Neuronal stem cell (in vitro differentiated cells): ENCODE measurements around the gene IFT43.

Experiments used
- DNase-seq: peaks from one replicate; pipeline ENCODE4 v3.0.0-alpha.2; 2013; ENCODE audit warnings: low spot score
- H2AFZ ChIP-seq: one replicate; pipeline ENCODE4 v1.6.1; 2013; ENCODE audit warnings: mild to moderate bottlenecking, low read length, inconsistent platforms
- H2AK5ac ChIP-seq: 2 replicates; pipeline ENCODE4 v1.6.1; 2013; ENCODE audit warnings: low read depth, mild to moderate bottlenecking, inconsistent platforms, low read length, moderate library complexity, mixed read lengths
- H2BK120ac ChIP-seq: 2 replicates; pipeline ENCODE4 v1.6.1; 2013; ENCODE audit warnings: low read depth, mild to moderate bottlenecking, inconsistent platforms, low read length, moderate library complexity, mixed read lengths
- H2BK12ac ChIP-seq: one replicate; pipeline ENCODE4 v1.6.1; 2013; ENCODE audit warnings: low read length, inconsistent platforms
- H2BK15ac ChIP-seq: 2 replicates; pipeline ENCODE4 v1.6.1; 2013; ENCODE audit warnings: mild to moderate bottlenecking, low read length, inconsistent platforms, mixed read lengths
- H2BK5ac ChIP-seq: one replicate; pipeline ENCODE4 v1.6.1; 2013; ENCODE audit warnings: inconsistent platforms, mild to moderate bottlenecking, low read length, moderate library complexity
- H3K14ac ChIP-seq: one replicate; pipeline ENCODE4 v1.6.1; 2013; ENCODE audit warnings: low read length, inconsistent platforms
- H3K18ac ChIP-seq: 2 replicates; pipeline ENCODE4 v1.6.1; 2013; ENCODE audit warnings: low read length, inconsistent platforms
- H3K23ac ChIP-seq: 2 replicates; pipeline ENCODE4 v1.6.1; 2013; ENCODE audit warnings: low read depth, mild to moderate bottlenecking, mixed read lengths, low read length, inconsistent platforms; ENCODE audit not compliant: poor library complexity
- H3K27ac ChIP-seq: replicated peaks from 3 replicates; pipeline ENCODE4 v1.5.1; 2013; ENCODE audit warnings: low read length, inconsistent platforms
- H3K27me3 ChIP-seq, 3 experiments: 2 replicates each; pipeline ENCODE4 v1.6.1; 2013; ENCODE audit warnings: low read length in 3 of 3, mild to moderate bottlenecking in 2 of 3, inconsistent platforms in 1 of 3, low read depth in 1 of 3, mixed read lengths in 1 of 3, moderate library complexity in 1 of 3; ENCODE audit not compliant: control insufficient read depth in 3 of 3, insufficient read depth in 3 of 3
- H3K36me3 ChIP-seq, 2 donors: replicated peaks in 1 of 2; 2 replicates each; pipeline ENCODE4 v1.6.1; 2013; ENCODE audit warnings: low read length in 2 of 2; ENCODE audit not compliant: control insufficient read depth in 2 of 2, insufficient read depth in 2 of 2
- H3K4ac ChIP-seq: 2 replicates; pipeline ENCODE4 v1.6.1; 2013; ENCODE audit warnings: inconsistent platforms, mild to moderate bottlenecking, low read length, moderate library complexity
- H3K4me1 ChIP-seq, 2 donors: 1 replicate in 1 of 2; 2 replicates in 1 of 2; pipeline ENCODE4 v1.6.1; 2013; ENCODE audit warnings: low read length in 2 of 2, low read depth in 1 of 2; ENCODE audit not compliant: control insufficient read depth in 2 of 2, insufficient read depth in 1 of 2
- H3K4me2 ChIP-seq: one replicate; pipeline ENCODE4 v1.6.1; 2013; ENCODE audit warnings: mild to moderate bottlenecking, low read length, inconsistent platforms; ENCODE audit not compliant: insufficient read depth, poor library complexity, severe bottlenecking
- H3K4me3 ChIP-seq, 2 donors: 2 replicates each; pipeline ENCODE4 v1.5.1; 2013; ENCODE audit warnings: low read length in 2 of 2, mild to moderate bottlenecking in 2 of 2, inconsistent platforms in 1 of 2, moderate library complexity in 1 of 2
- H3K79me1 ChIP-seq: one replicate; pipeline ENCODE4 v1.6.1; 2013; ENCODE audit warnings: low read depth, mild to moderate bottlenecking, inconsistent platforms, low read length, moderate library complexity
- H3K9ac ChIP-seq: one replicate; pipeline ENCODE4 v1.6.1; 2013; ENCODE audit warnings: mild to moderate bottlenecking, low read depth, low read length, inconsistent platforms; ENCODE audit not compliant: poor library complexity
- H3K9me3 ChIP-seq, 2 donors: replicated peaks in 1 of 2; 2 replicates each; pipeline versions ENCODE3 to v1.6.1; 2013; ENCODE audit warnings: low read length in 2 of 2, mild to moderate bottlenecking in 2 of 2, inconsistent platforms in 1 of 2, low read depth in 1 of 2, mixed read lengths in 1 of 2, moderate library complexity in 1 of 2; ENCODE audit not compliant: control insufficient read depth in 2 of 2, insufficient read depth in 1 of 2
- H4K8ac ChIP-seq: one replicate; pipeline ENCODE4 v1.6.1; 2013; ENCODE audit warnings: low read depth, mild to moderate bottlenecking, inconsistent platforms, low read length, moderate library complexity
- H4K91ac ChIP-seq: one replicate; pipeline ENCODE4 v1.6.1; 2013; ENCODE audit warnings: low read length, low read depth, mild to moderate bottlenecking, inconsistent platforms; ENCODE audit not compliant: poor library complexity
- WGBS, 2 donors: extraction: QIAGEN DNeasy Blood & Tissue Kit; methylation state at CpG; one replicate each; pipeline ENCODE4 v1.1.7; 2013; ENCODE audit warnings: missing lambda C conversion rate in 2 of 2, mixed read lengths in 1 of 2; ENCODE audit not compliant: insufficient read length in 2 of 2, insufficient replicate concordance in 1 of 2; ENCODE audit errors: extremely low coverage in 2 of 2; 5-methylcytosine and 5-hydroxymethylcytosine counted together

The IFT43 gene

DNA sequence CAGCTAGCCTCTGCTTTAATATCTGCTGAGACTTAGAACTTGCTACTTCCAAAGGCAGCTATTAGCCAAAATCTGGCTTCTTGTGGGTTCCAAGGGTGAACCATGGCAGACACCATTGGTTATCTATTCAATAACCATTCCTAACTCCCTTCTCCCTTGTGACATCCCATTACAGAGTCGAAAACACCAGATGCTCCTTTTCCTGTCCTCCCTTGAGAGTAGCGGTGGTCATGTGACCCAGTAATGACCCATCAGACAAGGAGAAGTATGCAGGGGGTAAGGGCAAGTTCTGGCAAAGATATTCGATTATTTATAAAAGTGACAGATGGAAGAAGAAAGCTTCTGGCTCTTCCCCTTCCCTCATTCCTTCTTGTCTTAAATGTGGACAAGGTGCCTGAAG, 23.9 kb upstream of the IFT43 start:
- no peaks in the 10 kb centered on the region for H3K27me3 ChIP-seq
- no peak overlapping the region for H3K27ac ChIP-seq
- no peak for DNase-seq

DNA sequence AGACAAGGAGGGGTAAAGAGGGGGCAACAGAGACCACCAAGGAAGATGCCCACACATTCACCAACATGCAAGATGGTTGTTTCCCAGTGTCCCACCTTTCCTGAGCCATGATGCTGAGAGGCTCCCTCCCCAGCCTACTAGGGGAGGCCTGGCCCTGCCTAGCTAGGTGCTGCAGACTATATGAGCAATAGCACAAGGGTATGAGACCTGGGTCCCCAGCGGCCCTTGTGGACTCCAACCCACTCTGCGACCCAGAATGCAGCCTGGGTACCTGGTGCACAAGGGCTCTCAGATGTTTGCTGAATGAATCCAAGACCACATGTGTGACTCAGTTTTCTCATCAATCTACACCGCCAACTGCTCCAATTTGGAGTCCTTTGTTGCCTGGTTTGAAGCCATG, 17.7 kb upstream of the IFT43 start:
- H3K36me3 ChIP-seq: peaks cover 0 to 3% of the 10 kb centered on the region in 2 donors
- peak overlapping the region in 1 of 2 donors; percentile 26 for H3K4me3 ChIP-seq
- H3K18ac ChIP-seq: no peak overlapping the region
- H3K23ac ChIP-seq: no peak overlapping the region
- H3K4me2 ChIP-seq: no peak overlapping the region
- no peak overlapping the region for H2AFZ ChIP-seq
- no peak overlapping the region for H3K27ac ChIP-seq
- H2BK5ac ChIP-seq: no peak overlapping the region
- H3K9ac ChIP-seq: no peak overlapping the region
- H2AK5ac ChIP-seq: no peak overlapping the region
- peak overlapping the region; percentile 22 for H3K14ac ChIP-seq
- no peaks in the 10 kb centered on the region for H3K27me3 ChIP-seq
- H3K9me3 ChIP-seq: no peaks in the 10 kb centered on the region
- WGBS, 2 donors: no CpG with 5 or more reads among the region's 3 CpGs
- no peaks in the 10 kb centered on the region for H3K79me1 ChIP-seq
- H2BK12ac ChIP-seq: no peak overlapping the region
- no peak overlapping the region for H2BK120ac ChIP-seq
- H2BK15ac ChIP-seq: no peak overlapping the region
- DNase-seq: no peak
- no peak overlapping the region for H4K91ac ChIP-seq
- H3K4me1 ChIP-seq: no peaks in the 10 kb centered on the region
- H3K4ac ChIP-seq: no peak overlapping the region
- H4K8ac ChIP-seq: no peak overlapping the region

More for the DNA sequence above, 23.9 kb upstream of the IFT43 start:
- H3K9me3 ChIP-seq: no peaks in the 10 kb centered on the region
- H3K23ac ChIP-seq: no peak overlapping the region
- H3K4me3 ChIP-seq: no peak overlapping the region
- no peak overlapping the region for H3K4me2 ChIP-seq
- no peak overlapping the region for H2AK5ac ChIP-seq
- no peak overlapping the region for H3K18ac ChIP-seq
- no peak overlapping the region for H4K91ac ChIP-seq
- no peaks in the 10 kb centered on the region for H3K79me1 ChIP-seq
- no peak overlapping the region for H3K14ac ChIP-seq
- H2BK5ac ChIP-seq: no peak overlapping the region
- H2BK120ac ChIP-seq: no peak overlapping the region
- no peaks in the 10 kb centered on the region for H3K4me1 ChIP-seq
- H2BK12ac ChIP-seq: no peak overlapping the region
- no peak overlapping the region for H2BK15ac ChIP-seq
- no CpG with 5 or more reads among the region's 3 CpGs for WGBS, 2 donors
- no peak overlapping the region for H4K8ac ChIP-seq
- no peak overlapping the region for H3K4ac ChIP-seq
- no peak overlapping the region for H3K9ac ChIP-seq
- peaks cover 2 to 5% of the 10 kb centered on the region in 2 donors for H3K36me3 ChIP-seq
- H2AFZ ChIP-seq: no peak overlapping the region

DNA sequence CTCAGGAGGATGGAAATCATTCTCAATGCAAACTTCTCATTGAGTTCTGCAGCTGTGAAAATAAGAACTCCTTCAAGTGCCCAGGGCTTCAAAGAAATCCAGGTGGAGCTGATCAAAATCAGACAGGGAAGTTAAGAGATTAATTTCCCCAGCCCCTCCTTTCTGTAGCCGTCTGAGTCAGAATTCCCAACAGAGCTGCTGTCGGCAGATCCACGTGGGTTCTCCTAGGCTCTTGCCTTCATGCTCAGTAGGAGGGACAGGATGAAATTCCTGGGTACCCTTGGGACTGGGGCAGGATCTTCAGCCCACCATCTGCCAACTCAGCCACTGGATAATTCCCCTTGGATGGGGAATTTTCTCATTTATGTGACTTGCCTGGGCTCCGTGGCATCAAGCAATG, 17.1 kb upstream of the IFT43 start:
- Histone ChIP-seq H3K4me1 (no peaks in the 10 kb centered on the region), H3K27me3 (no peaks in the 10 kb centered on the region), H3K27ac (no peak overlapping the region), H3K4ac (no peak overlapping the region), H4K8ac (no peak overlapping the region), H3K14ac (no peak overlapping the region), H3K4me3 (no peak overlapping the region), H2AFZ (no peak overlapping the region), H3K4me2 (no peak overlapping the region), H2AK5ac (no peak overlapping the region), H2BK12ac (no peak overlapping the region), H2BK120ac (no peak overlapping the region), H3K9me3 (no peaks in the 10 kb centered on the region), H3K9ac (no peak overlapping the region), H3K36me3 (peaks cover 0 to 3% of the 10 kb centered on the region in 2 donors), H3K18ac (no peak overlapping the region), H3K79me1 (no peaks in the 10 kb centered on the region), H3K23ac (no peak overlapping the region), H2BK5ac (no peak overlapping the region), H2BK15ac (no peak overlapping the region), H4K91ac (no peak overlapping the region)
- no CpG with 5 or more reads among the region's 4 CpGs for WGBS, 2 donors
- DNase-seq: no peak

DNA sequence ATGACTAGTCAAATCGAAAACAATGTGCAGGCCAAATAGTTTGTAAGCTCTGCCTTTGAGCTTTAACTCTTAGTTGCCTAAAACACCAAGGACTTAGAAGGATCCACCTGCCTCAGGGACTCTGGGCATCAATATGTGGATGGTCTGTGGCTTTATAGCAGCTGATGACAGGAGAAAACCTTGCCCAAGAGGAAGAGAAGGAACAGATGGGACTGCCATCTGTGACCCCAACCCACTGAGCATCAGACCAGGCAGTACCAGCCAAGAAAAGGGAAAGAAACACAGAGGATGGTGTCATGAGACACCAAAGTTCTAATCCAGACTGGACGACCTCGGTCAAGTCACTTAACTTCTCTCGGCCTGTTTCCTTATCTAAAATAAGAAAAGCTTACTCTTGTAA, 16.4 kb upstream of the IFT43 start:
- no CpG with 5 or more reads among the region's 4 CpGs for WGBS, 2 donors
- no peak for DNase-seq
- no peaks in the 10 kb centered on the region for H3K4me1 ChIP-seq
- no peak overlapping the region for H3K14ac ChIP-seq
- no peak overlapping the region for H3K27ac ChIP-seq
- no peak overlapping the region for H2BK15ac ChIP-seq
- no peak overlapping the region for H4K91ac ChIP-seq
- no peaks in the 10 kb centered on the region for H3K79me1 ChIP-seq
- no peak overlapping the region for H2AFZ ChIP-seq
- no peak overlapping the region for H3K4ac ChIP-seq
- H3K36me3 ChIP-seq: peaks cover 0 to 3% of the 10 kb centered on the region in 2 donors
- no peaks in the 10 kb centered on the region for H3K9me3 ChIP-seq
- no peak overlapping the region for H3K4me2 ChIP-seq
- H4K8ac ChIP-seq: no peak overlapping the region
- H2AK5ac ChIP-seq: no peak overlapping the region
- H3K4me3 ChIP-seq: no peak overlapping the region
- H3K9ac ChIP-seq: no peak overlapping the region
- H3K23ac ChIP-seq: no peak overlapping the region
- H3K18ac ChIP-seq: no peak overlapping the region
- H3K27me3 ChIP-seq: no peaks in the 10 kb centered on the region
- H2BK12ac ChIP-seq: no peak overlapping the region
- no peak overlapping the region for H2BK5ac ChIP-seq
- no peak overlapping the region for H2BK120ac ChIP-seq
